H9 (cell line): Measurements from ENCODE around the gene KLF1. TPM values are rescaled to one million over a fixed set of nuclear protein-coding genes. Genes with fewer than 3 reads are reported as not detected.
A peak's percentile ranks its signal among the peaks of the same experiment; 100 is the strongest.

ENCODE experiments used
- DNase-seq: peaks from one replicate; pipeline ENCODE4 v3.0.0-alpha.2; 2017
- H2AFZ ChIP-seq: one replicate; pipeline ENCODE4 v1.6.1; 2013; ENCODE audit warnings: mild to moderate bottlenecking, low read length, control low read depth, moderate library complexity
- H2AK5ac ChIP-seq: 2 replicates; pipeline ENCODE4 v1.6.1; 2013; ENCODE audit warnings: low read length, control low read depth, mixed read lengths; ENCODE audit not compliant: insufficient read length
- H2BK120ac ChIP-seq: one replicate; pipeline ENCODE4 v1.6.1; 2013; ENCODE audit warnings: low read depth, mild to moderate bottlenecking, low read length, control low read depth, inconsistent platforms; ENCODE audit not compliant: poor library complexity, severe bottlenecking
- H2BK12ac ChIP-seq: 2 replicates; pipeline ENCODE4 v1.6.1; 2013; ENCODE audit warnings: low read length, control low read depth, mixed read lengths, low read depth; ENCODE audit not compliant: insufficient read length
- H2BK15ac ChIP-seq: 2 replicates; pipeline ENCODE4 v1.6.1; 2013; ENCODE audit warnings: low read depth, low read length, control low read depth
- H2BK20ac ChIP-seq: one replicate; pipeline ENCODE4 v1.6.1; 2013; ENCODE audit warnings: low read depth, mild to moderate bottlenecking, low read length, control low read depth, inconsistent platforms; ENCODE audit not compliant: poor library complexity, severe bottlenecking
- H2BK5ac ChIP-seq: 2 replicates; pipeline ENCODE4 v1.6.1; 2013; ENCODE audit warnings: low read length, control low read depth, mixed read lengths; ENCODE audit not compliant: insufficient read length
- H3K14ac ChIP-seq: 2 replicates; pipeline ENCODE4 v1.6.1; 2013; ENCODE audit warnings: low read length, control low read depth; ENCODE audit not compliant: insufficient read depth
- H3K18ac ChIP-seq: 2 replicates; pipeline ENCODE4 v1.6.1; 2013; ENCODE audit warnings: low read depth, mild to moderate bottlenecking, mixed read lengths, low read length, control low read depth; ENCODE audit not compliant: insufficient read length
- H3K23ac ChIP-seq: 2 replicates; pipeline ENCODE4 v1.6.1; 2013; ENCODE audit warnings: low read length, control low read depth, mixed read lengths, low read depth; ENCODE audit not compliant: insufficient read length
- H3K23me2 ChIP-seq: 2 replicates; pipeline ENCODE4 v1.6.1; 2013; ENCODE audit warnings: low read depth, mild to moderate bottlenecking, mixed read lengths, low read length, control low read depth; ENCODE audit not compliant: insufficient read length, poor library complexity, severe bottlenecking
- H3K27ac ChIP-seq: 2 replicates; pipeline ENCODE4 v1.5.1; 2013; ENCODE audit warnings: low read length, control low read depth, mixed read lengths, low read depth; ENCODE audit not compliant: insufficient read length
- H3K27me3 ChIP-seq: 2 replicates; pipeline ENCODE4 v1.6.1; 2013; ENCODE audit warnings: low read length, control low read depth, inconsistent platforms; ENCODE audit not compliant: insufficient read depth
- H3K4ac ChIP-seq: 2 replicates; pipeline ENCODE4 v1.6.1; 2013; ENCODE audit warnings: low read depth, mild to moderate bottlenecking, control low read depth, inconsistent platforms, low read length, moderate library complexity
- H3K4me1 ChIP-seq: 2 replicates; pipeline ENCODE4 v1.6.1; 2013; ENCODE audit warnings: low read length, control low read depth, inconsistent platforms; ENCODE audit not compliant: insufficient read depth
- H3K4me2 ChIP-seq: 2 replicates; pipeline ENCODE4 v1.6.1; 2013; ENCODE audit warnings: low read length, control low read depth, mixed read lengths; ENCODE audit not compliant: insufficient read length, insufficient read depth
- H3K56ac ChIP-seq: 2 replicates; pipeline ENCODE4 v1.6.1; 2013; ENCODE audit warnings: low read depth, mild to moderate bottlenecking, mixed read lengths, low read length, control low read depth; ENCODE audit not compliant: insufficient read length
- H3K79me1 ChIP-seq: 2 replicates; pipeline ENCODE4 v1.6.1; 2013; ENCODE audit warnings: low read depth, mild to moderate bottlenecking, moderate library complexity, low read length, control low read depth, inconsistent platforms; ENCODE audit not compliant: insufficient read depth, poor library complexity, severe bottlenecking
- H3K79me2 ChIP-seq: 2 replicates; pipeline ENCODE4 v1.6.1; 2013; ENCODE audit warnings: low read length, control low read depth, inconsistent platforms; ENCODE audit not compliant: insufficient read depth
- H3K9ac ChIP-seq: 2 replicates; pipeline ENCODE4 v1.6.1; 2013; ENCODE audit warnings: low read length, control low read depth, mixed read lengths; ENCODE audit not compliant: insufficient read length; ENCODE audit errors: extremely low read depth
- H3K9me3 ChIP-seq: one replicate; pipeline ENCODE4 v1.6.1; 2013; ENCODE audit warnings: low read depth, low read length, inconsistent platforms; ENCODE audit not compliant: control insufficient read depth
- H3T11ph ChIP-seq: one replicate; pipeline ENCODE4 v1.6.1; 2013; ENCODE audit warnings: mild to moderate bottlenecking, low read length, control low read depth, inconsistent platforms
- H4K20me1 ChIP-seq: one replicate; pipeline ENCODE4 v1.6.1; 2013; ENCODE audit not compliant: control insufficient read depth, insufficient read length, insufficient read depth
- H4K5ac ChIP-seq: 2 replicates; pipeline ENCODE4 v1.6.1; 2013; ENCODE audit warnings: low read depth, mild to moderate bottlenecking, mixed read lengths, low read length, control low read depth; ENCODE audit not compliant: insufficient read length
- H4K8ac ChIP-seq: replicated peaks from 2 replicates; pipeline ENCODE4 v1.6.1; 2013; ENCODE audit warnings: low read length, control low read depth, mixed read lengths, low read depth; ENCODE audit not compliant: insufficient read length
- H4K91ac ChIP-seq: 2 replicates; pipeline ENCODE4 v1.6.1; 2013; ENCODE audit warnings: low read depth, mild to moderate bottlenecking, moderate library complexity, mixed read lengths, low read length, control low read depth; ENCODE audit not compliant: insufficient read length
- H3K27ac Mint-ChIP-seq, 3 experiments: 2 replicates in 2 of 3; 3 replicates in 1 of 3; pipeline ENCODE4 v1.8.0; 2020 to 2021; ENCODE audit warnings: mixed read lengths in 3 of 3, mild to moderate bottlenecking in 1 of 3, moderate library complexity in 1 of 3
- H3K27me3 Mint-ChIP-seq: 2 replicates; pipeline ENCODE4 v1.8.0; 2021; ENCODE audit warnings: low read depth, mild to moderate bottlenecking, moderate library complexity, mixed read lengths
- H3K36me3 Mint-ChIP-seq, 3 experiments: 2 replicates in 2 of 3; 3 replicates in 1 of 3; pipeline ENCODE4 v1.8.0; 2020 to 2021; ENCODE audit warnings: low read depth in 3 of 3, mixed read lengths in 3 of 3; ENCODE audit not compliant: insufficient read depth in 1 of 3
- H3K4me1 Mint-ChIP-seq, 2 experiments: 2 replicates each; pipeline ENCODE4 v1.8.0; 2020; ENCODE audit warnings: mixed read lengths in 2 of 2
- H3K4me3 Mint-ChIP-seq, 2 experiments: 2 replicates in 1 of 2; 3 replicates in 1 of 2; pipeline ENCODE4 v1.8.0; 2020 to 2021; ENCODE audit warnings: mild to moderate bottlenecking in 2 of 2, mixed read lengths in 2 of 2, moderate library complexity in 1 of 2
- H3K9me3 Mint-ChIP-seq, 2 experiments: 2 replicates in 1 of 2; 3 replicates in 1 of 2; pipeline ENCODE4 v1.8.0; 2020; ENCODE audit warnings: mild to moderate bottlenecking in 2 of 2, mixed read lengths in 2 of 2, moderate library complexity in 1 of 2
- WGBS: extraction: QIAGEN DNeasy Blood & Tissue Kit; methylation state at CpG from one replicate; pipeline ENCODE4 v1.1.7; 2013; ENCODE audit warnings: missing lambda C conversion rate, low lambda C conversion rate, mixed read lengths; ENCODE audit not compliant: insufficient read length; ENCODE audit errors: extremely low coverage; 5-methylcytosine and 5-hydroxymethylcytosine counted together
- total RNA-seq: library from RNA; stranded (reverse); gene quantifications from 2 replicates; pipeline ENCODE4 v1.2.1, GENCODE V29; 2021
- TF ChIP-seq, protein P1 (sequence below): fragments of 200-600 bp; sonication (generic); conservative IDR thresholded peaks from 3 replicates; pipeline ENCODE4 v1.8.0; 2021; ENCODE audit warnings: antibody characterized with exemption, mild to moderate bottlenecking

KLF1 gene
- total RNA-seq, 1 experiment from 2014 or later: 0.37 TPM

- no peaks in the 10 kb centered on the region for H3K27me3 ChIP-seq
- Mint-ChIP-seq H3K4me3 (peak overlapping the region in 1 of 2 experiments; percentile 77; a peak in 2 of 5 replicates), H3K36me3 (peaks cover 30 to 41% (median 31%) of the 10 kb centered on the region in 3 experiments), H3K27ac (no peak overlapping the region), H3K27me3 (peaks cover 5% of the 10 kb centered on the region), H3K4me1 (peaks cover 24 to 32% of the 10 kb centered on the region in 2 experiments), H3K9me3 (peaks cover 5 to 11% of the 10 kb centered on the region in 2 experiments; a peak in 4 of 5 replicates)
- H4K8ac ChIP-seq: no peak overlapping the region
- H2AK5ac ChIP-seq: no peak overlapping the region
- no peak overlapping the region for H3K18ac ChIP-seq
- no peak overlapping the region for H3K14ac ChIP-seq
- no peak overlapping the region for H3K56ac ChIP-seq
- H4K91ac ChIP-seq: no peak overlapping the region
- no peak overlapping the region for H3K9ac ChIP-seq
- no CpG with 5 or more reads among the region's 10 CpGs for WGBS
- no peaks in the 10 kb centered on the region for H3K79me1 ChIP-seq
- peaks cover 3% of the 10 kb centered on the region; the same call in 1 of the 2 replicates for H3K4me1 ChIP-seq
- no peak overlapping the region for H3K23ac ChIP-seq
- H4K20me1 ChIP-seq: peaks cover 7% of the 10 kb centered on the region
- peak; percentile 71 for DNase-seq
- H3K4me2 ChIP-seq: no peak overlapping the region
- no peaks in the 10 kb centered on the region for H3K79me2 ChIP-seq
- H2AFZ ChIP-seq: no peak overlapping the region
- no peak overlapping the region for H2BK5ac ChIP-seq
- no peak overlapping the region for H2BK15ac ChIP-seq
- TF ChIP-seq, protein P1, sequence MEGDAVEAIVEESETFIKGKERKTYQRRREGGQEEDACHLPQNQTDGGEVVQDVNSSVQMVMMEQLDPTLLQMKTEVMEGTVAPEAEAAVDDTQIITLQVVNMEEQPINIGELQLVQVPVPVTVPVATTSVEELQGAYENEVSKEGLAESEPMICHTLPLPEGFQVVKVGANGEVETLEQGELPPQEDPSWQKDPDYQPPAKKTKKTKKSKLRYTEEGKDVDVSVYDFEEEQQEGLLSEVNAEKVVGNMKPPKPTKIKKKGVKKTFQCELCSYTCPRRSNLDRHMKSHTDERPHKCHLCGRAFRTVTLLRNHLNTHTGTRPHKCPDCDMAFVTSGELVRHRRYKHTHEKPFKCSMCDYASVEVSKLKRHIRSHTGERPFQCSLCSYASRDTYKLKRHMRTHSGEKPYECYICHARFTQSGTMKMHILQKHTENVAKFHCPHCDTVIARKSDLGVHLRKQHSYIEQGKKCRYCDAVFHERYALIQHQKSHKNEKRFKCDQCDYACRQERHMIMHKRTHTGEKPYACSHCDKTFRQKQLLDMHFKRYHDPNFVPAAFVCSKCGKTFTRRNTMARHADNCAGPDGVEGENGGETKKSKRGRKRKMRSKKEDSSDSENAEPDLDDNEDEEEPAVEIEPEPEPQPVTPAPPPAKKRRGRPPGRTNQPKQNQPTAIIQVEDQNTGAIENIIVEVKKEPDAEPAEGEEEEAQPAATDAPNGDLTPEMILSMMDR: no peak
- H2BK120ac ChIP-seq: no peak overlapping the region
- no peak overlapping the region for H3T11ph ChIP-seq
- no peaks in the 10 kb centered on the region for H3K9me3 ChIP-seq
- H2BK12ac ChIP-seq: no peak overlapping the region
- H3K23me2 ChIP-seq: peaks cover 5% of the 10 kb centered on the region
- no peak overlapping the region for H4K5ac ChIP-seq
- no peak overlapping the region for H2BK20ac ChIP-seq
- H3K4ac ChIP-seq: no peak overlapping the region
- no peak overlapping the region for H3K27ac ChIP-seq
Measured at GRCh38 chr19:12868540-12869112, 18.4 kb downstream of the KLF1 start.
